Hair follicle dermal papilla cell (primary cell): ENCODE results near the gene DGKH. TPM values are rescaled to one million over a fixed set of nuclear protein-coding genes. Genes with fewer than 3 reads are reported as not detected.

ENCODE experiments used
- small RNA-seq: library from RNA; depleted of rRNA; stranded (forward); fragments of <200 nt; gene quantifications from one replicate; pipeline ENCODE3, GENCODE V24; 2012
- total RNA-seq: library from RNA; depleted of rRNA; stranded (reverse); fragments of >200 nt; gene quantifications from 2 replicates; pipeline ENCODE4 v1.2.3, GENCODE V29; 2012

DGKH gene, protein sequence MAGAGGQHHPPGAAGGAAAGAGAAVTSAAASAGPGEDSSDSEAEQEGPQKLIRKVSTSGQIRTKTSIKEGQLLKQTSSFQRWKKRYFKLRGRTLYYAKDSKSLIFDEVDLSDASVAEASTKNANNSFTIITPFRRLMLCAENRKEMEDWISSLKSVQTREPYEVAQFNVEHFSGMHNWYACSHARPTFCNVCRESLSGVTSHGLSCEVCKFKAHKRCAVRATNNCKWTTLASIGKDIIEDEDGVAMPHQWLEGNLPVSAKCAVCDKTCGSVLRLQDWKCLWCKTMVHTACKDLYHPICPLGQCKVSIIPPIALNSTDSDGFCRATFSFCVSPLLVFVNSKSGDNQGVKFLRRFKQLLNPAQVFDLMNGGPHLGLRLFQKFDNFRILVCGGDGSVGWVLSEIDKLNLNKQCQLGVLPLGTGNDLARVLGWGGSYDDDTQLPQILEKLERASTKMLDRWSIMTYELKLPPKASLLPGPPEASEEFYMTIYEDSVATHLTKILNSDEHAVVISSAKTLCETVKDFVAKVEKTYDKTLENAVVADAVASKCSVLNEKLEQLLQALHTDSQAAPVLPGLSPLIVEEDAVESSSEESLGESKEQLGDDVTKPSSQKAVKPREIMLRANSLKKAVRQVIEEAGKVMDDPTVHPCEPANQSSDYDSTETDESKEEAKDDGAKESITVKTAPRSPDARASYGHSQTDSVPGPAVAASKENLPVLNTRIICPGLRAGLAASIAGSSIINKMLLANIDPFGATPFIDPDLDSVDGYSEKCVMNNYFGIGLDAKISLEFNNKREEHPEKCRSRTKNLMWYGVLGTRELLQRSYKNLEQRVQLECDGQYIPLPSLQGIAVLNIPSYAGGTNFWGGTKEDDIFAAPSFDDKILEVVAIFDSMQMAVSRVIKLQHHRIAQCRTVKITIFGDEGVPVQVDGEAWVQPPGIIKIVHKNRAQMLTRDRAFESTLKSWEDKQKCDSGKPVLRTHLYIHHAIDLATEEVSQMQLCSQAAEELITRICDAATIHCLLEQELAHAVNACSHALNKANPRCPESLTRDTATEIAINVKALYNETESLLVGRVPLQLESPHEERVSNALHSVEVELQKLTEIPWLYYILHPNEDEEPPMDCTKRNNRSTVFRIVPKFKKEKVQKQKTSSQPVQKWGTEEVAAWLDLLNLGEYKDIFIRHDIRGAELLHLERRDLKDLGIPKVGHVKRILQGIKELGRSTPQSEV
- 12.5 and 17.5 TPM in 2 replicates for total RNA-seq

DNA sequence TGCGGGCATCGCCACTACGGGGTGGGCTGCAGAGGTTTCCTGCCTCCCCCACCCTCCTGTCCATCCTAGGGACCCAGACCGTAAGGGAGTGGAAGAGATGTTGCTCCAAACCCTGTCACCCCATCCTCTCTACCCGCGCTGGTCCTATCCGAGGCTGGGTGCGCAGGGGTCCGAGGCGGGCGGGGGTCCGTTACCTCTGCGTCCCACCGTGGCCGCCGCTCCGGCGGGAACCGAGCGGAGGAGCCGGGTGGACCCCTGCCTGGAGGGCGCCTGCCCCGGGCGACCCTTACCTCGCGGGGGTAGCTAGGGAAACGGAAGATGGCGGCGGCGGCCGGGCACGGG, at the start of gene DGKH:
TSS of gene DGKH (plus strand) at position 307 of the 342 bp plus-strand sequence. CDS start 126 bp downstream, outside the sequence.

DNA sequence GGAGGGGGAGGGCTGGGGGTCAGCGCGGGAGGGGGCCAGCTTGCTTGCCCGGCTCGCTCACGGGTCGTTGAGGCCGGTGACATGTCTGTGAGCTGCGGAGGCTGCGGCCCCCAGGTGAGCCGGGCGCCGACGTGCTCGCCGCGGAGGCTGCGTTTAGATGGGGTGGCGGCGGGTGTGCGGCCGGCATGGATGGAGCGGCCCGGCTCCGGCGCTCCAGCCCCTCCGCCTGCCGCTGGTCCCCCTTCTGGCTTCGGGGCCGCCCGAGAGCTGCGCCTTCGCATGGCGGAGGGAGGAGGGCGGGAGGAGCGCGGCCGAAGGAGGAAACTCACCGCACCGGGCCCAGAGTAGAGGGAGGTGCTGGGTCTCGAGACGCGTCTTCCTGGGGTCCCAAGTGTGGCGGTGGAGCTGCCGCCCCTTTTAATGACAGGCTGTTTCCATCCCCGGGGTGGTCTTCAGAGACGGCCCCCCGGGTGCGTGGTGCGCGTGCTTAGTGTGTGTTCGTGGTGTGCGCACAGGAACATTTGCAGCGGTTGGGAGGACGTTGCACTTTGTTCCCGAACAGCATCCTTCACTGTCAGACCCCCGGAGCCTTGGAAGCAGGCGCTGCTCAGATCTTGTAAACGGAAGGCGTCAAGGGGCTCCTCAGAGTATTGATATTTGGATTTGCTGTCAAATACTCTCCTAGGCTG, 223.8 kb downstream of the DGKH start, which contains the start of gene AKAP11:
TSS of gene AKAP11 (plus strand) at position 38 of the 689 bp plus-strand sequence. CDS start 14,197 bp downstream, outside the sequence.

Small RNA genes within 50 kb of the gene (small RNA-seq; reads per million reads assigned to genes)
- gene RPS28P8, result not detected

Other genes starting within 250 kb of the DGKH start
- gene VWA8, start 87.5 kb upstream of the DGKH start, total RNA-seq, result 15.8 and 22.7 TPM in 2 replicates
- gene AKAP11, start 223.5 kb downstream of the DGKH start, total RNA-seq, result 24.0 and 29.4 TPM in 2 replicates